Mesenchymal stem cell (in vitro differentiated cells and primary cell): Measurements from ENCODE around the gene VPS26A.
"Not testable (repeated sequence)": the region's sequence is repeated elsewhere in the genome, so short reads cannot be mapped to it uniquely, and the experiment has no call there.

ENCODE experiments used
- DNase-seq: peaks from one replicate; pipeline ENCODE4 v3.0.0-alpha.2; 2013
- H2AFZ ChIP-seq: one replicate; pipeline ENCODE4 v1.6.1; 2013; ENCODE audit warnings: low read depth, mild to moderate bottlenecking, control low read depth, inconsistent platforms, low read length, moderate library complexity
- H2AK5ac ChIP-seq: 2 replicates; pipeline ENCODE4 v1.6.1; 2013; ENCODE audit warnings: low read length, moderate library complexity, mild to moderate bottlenecking, inconsistent platforms; ENCODE audit not compliant: severe bottlenecking
- H2BK120ac ChIP-seq: one replicate; pipeline ENCODE4 v1.6.1; 2013; ENCODE audit warnings: low read depth, mild to moderate bottlenecking, inconsistent platforms, low read length, moderate library complexity
- H2BK12ac ChIP-seq, 2 experiments: one replicate each; pipeline ENCODE4 v1.6.1; 2013; ENCODE audit warnings: inconsistent platforms in 2 of 2, low read length in 2 of 2, mild to moderate bottlenecking in 2 of 2, moderate library complexity in 2 of 2, control low read depth in 1 of 2
- H2BK15ac ChIP-seq: one replicate; pipeline ENCODE4 v1.6.1; 2013; ENCODE audit warnings: mild to moderate bottlenecking, low read depth, inconsistent platforms; ENCODE audit not compliant: poor library complexity, severe bottlenecking
- H2BK5ac ChIP-seq: 2 replicates; pipeline ENCODE4 v1.6.1; 2013; ENCODE audit warnings: low read depth, mild to moderate bottlenecking, low read length, control low read depth, inconsistent platforms; ENCODE audit not compliant: poor library complexity, severe bottlenecking
- H3K14ac ChIP-seq, 2 experiments: one replicate each; pipeline ENCODE4 v1.6.1; 2013; ENCODE audit warnings: inconsistent platforms in 2 of 2, low read length in 2 of 2, control low read depth in 1 of 2, mild to moderate bottlenecking in 1 of 2, moderate library complexity in 1 of 2
- H3K18ac ChIP-seq, 2 experiments: one replicate each; pipeline ENCODE4 v1.6.1; 2013; ENCODE audit warnings: inconsistent platforms in 2 of 2, low read length in 2 of 2, control low read depth in 1 of 2, low read depth in 1 of 2, mild to moderate bottlenecking in 1 of 2
- H3K23ac ChIP-seq, 2 experiments: one replicate each; pipeline ENCODE4 v1.6.1; 2013; ENCODE audit warnings: inconsistent platforms in 2 of 2, low read length in 2 of 2, mild to moderate bottlenecking in 2 of 2, moderate library complexity in 2 of 2, control low read depth in 1 of 2
- H3K27ac ChIP-seq: 2 replicates; pipeline ENCODE4 v1.5.1; 2013; ENCODE audit warnings: mild to moderate bottlenecking, moderate library complexity, low read length, control low read depth, inconsistent platforms; ENCODE audit not compliant: poor library complexity, severe bottlenecking
- H3K27me3 ChIP-seq, 2 experiments: 2 replicates each; pipeline versions ENCODE4 v1.6.1 to v1.7.0; 2013; ENCODE audit warnings: low read length in 2 of 2, mild to moderate bottlenecking in 2 of 2, moderate library complexity in 2 of 2, control low read depth in 1 of 2, inconsistent platforms in 1 of 2; ENCODE audit not compliant: control insufficient read depth in 1 of 2, insufficient read depth in 1 of 2
- H3K36me3 ChIP-seq, 2 experiments: 2 replicates each; pipeline versions ENCODE4 v1.6.1 to v1.7.0; 2013; ENCODE audit warnings: low read length in 2 of 2, control low read depth in 1 of 2, inconsistent platforms in 1 of 2, low read depth in 1 of 2, mild to moderate bottlenecking in 1 of 2; ENCODE audit not compliant: insufficient read depth in 2 of 2, control insufficient read depth in 1 of 2
- H3K4ac ChIP-seq, 2 experiments: one replicate each; pipeline ENCODE4 v1.6.1; 2013; ENCODE audit warnings: inconsistent platforms in 2 of 2, low read length in 2 of 2, mild to moderate bottlenecking in 2 of 2, moderate library complexity in 2 of 2, control low read depth in 1 of 2, low read depth in 1 of 2
- H3K4me1 ChIP-seq: 2 replicates; pipeline ENCODE4 v1.6.1; 2013; ENCODE audit warnings: low read depth, low read length, control low read depth; ENCODE audit not compliant: control insufficient read depth, insufficient read depth
- H3K4me2 ChIP-seq: 2 replicates; pipeline ENCODE4 v1.6.1; 2013; ENCODE audit warnings: low read length, mild to moderate bottlenecking, inconsistent platforms; ENCODE audit not compliant: poor library complexity, severe bottlenecking
- H3K4me3 ChIP-seq, 2 experiments: 2 replicates each; pipeline versions ENCODE4 v1.5.1 to v1.7.0; 2013; ENCODE audit warnings: low read length in 2 of 2, mild to moderate bottlenecking in 2 of 2, control low read depth in 1 of 2, low read depth in 1 of 2; ENCODE audit not compliant: insufficient read depth in 1 of 2
- H3K79me1 ChIP-seq: replicated peaks from 2 replicates; pipeline ENCODE4 v1.6.1; 2013; ENCODE audit warnings: mild to moderate bottlenecking, control low read depth, low read length, inconsistent platforms; ENCODE audit not compliant: poor library complexity, severe bottlenecking
- H3K9ac ChIP-seq: 2 replicates; pipeline ENCODE4 v1.7.0; 2013; ENCODE audit warnings: mild to moderate bottlenecking, low read length, moderate library complexity
- H3K9me3 ChIP-seq: 2 replicates; pipeline ENCODE4 v1.7.0; 2013; ENCODE audit warnings: mild to moderate bottlenecking, low read length; ENCODE audit not compliant: control insufficient read depth
- H4K8ac ChIP-seq: one replicate; pipeline ENCODE4 v1.6.1; 2013; ENCODE audit warnings: inconsistent platforms, mild to moderate bottlenecking, low read length, moderate library complexity
- H4K91ac ChIP-seq: one replicate; pipeline ENCODE4 v1.6.1; 2013; ENCODE audit warnings: mild to moderate bottlenecking, low read length, inconsistent platforms
- WGBS: methylation state at CpG from one replicate; pipeline ENCODE4 v1.1.7; 2013; ENCODE audit warnings: mixed read lengths; 5-methylcytosine and 5-hydroxymethylcytosine counted together

VPS26A gene

DNA sequence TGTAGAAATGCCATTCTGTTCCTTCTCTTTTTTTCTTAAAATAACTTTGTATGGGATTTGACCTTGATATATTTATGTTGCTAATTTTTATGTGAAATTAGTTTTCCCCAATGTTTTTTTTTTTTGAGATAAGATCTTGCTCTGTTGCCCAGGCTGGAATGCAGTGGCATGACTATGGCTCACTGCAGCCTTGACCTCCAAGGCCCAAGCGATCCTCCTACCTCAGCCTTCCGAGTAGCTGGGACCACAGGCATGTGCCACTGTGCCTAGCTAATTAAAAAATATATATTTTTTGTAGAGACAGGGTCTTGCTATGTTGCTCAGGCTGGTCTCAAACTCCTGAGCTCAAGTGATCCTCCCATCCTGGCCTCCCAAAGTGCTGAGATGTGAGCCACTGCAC is 16.0 kb downstream of the VPS26A start:
- H2BK12ac ChIP-seq: no peak overlapping the region
- H3K4me1 ChIP-seq: no peaks in the 10 kb centered on the region
- no peak overlapping the region for H2AFZ ChIP-seq
- H2BK5ac ChIP-seq: no peak overlapping the region
- no peaks in the 10 kb centered on the region for H3K9me3 ChIP-seq
- H3K18ac ChIP-seq: no peak overlapping the region
- no peak overlapping the region for H4K8ac ChIP-seq
- H3K14ac ChIP-seq: no peak overlapping the region
- no peak overlapping the region for H3K9ac ChIP-seq
- peaks cover 6 to 51% of the 10 kb centered on the region in 2 experiments for H3K36me3 ChIP-seq
- no peak overlapping the region for H4K91ac ChIP-seq
- no peaks in the 10 kb centered on the region for H3K27me3 ChIP-seq
- no peak overlapping the region for H3K27ac ChIP-seq
- 100% methylated on average over 2 of the region's 2 CpGs for WGBS
- H2BK120ac ChIP-seq: no peak overlapping the region
- DNase-seq: no peak
- no peak overlapping the region for H3K23ac ChIP-seq
- H3K4me2 ChIP-seq: no peak overlapping the region
- no peak overlapping the region for H3K4me3 ChIP-seq
- H3K79me1 ChIP-seq: peaks cover 11% of the 10 kb centered on the region
- no peak overlapping the region for H3K4ac ChIP-seq
- H2AK5ac ChIP-seq: no peak overlapping the region
- H2BK15ac ChIP-seq: no peak overlapping the region

DNA sequence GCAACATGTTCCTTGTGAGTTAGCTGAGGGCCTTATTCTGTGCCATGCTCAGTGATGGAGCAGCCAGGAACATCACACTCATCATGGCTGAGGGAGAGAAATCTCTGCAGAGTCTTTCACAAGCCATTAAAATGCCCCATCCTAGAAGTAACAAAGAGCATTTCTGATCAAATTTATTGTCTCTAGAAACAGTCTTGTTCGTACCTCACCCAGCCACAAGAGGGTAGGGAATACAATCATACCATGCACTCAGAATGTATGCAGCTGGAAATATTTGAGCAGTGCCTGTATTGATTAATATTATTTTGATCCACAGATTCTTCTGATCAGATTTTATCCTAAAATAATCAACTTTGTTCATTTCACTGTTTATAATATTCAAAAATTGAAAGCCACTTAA is 17.3 kb downstream of the VPS26A start:
- H3K4me1 ChIP-seq: no peaks in the 10 kb centered on the region
- no peak overlapping the region for H2BK15ac ChIP-seq
- H3K36me3 ChIP-seq: peaks cover 6 to 47% of the 10 kb centered on the region in 2 experiments
- no peaks in the 10 kb centered on the region for H3K9me3 ChIP-seq
- H4K91ac ChIP-seq: no peak overlapping the region
- no peak for DNase-seq
- H3K23ac ChIP-seq: no peak overlapping the region
- no peak overlapping the region for H2BK120ac ChIP-seq
- WGBS: no CpG with 5 or more reads among the region's 1 CpG
- no peak overlapping the region for H3K4me2 ChIP-seq
- no peak overlapping the region for H3K14ac ChIP-seq
- H2BK12ac ChIP-seq: no peak overlapping the region
- no peak overlapping the region for H3K4me3 ChIP-seq
- no peak overlapping the region for H2BK5ac ChIP-seq
- H3K4ac ChIP-seq: no peak overlapping the region
- H3K9ac ChIP-seq: no peak overlapping the region
- H3K79me1 ChIP-seq: peaks cover 13% of the 10 kb centered on the region
- no peak overlapping the region for H4K8ac ChIP-seq
- H2AFZ ChIP-seq: no peak overlapping the region
- H3K27ac ChIP-seq: no peak overlapping the region
- no peaks in the 10 kb centered on the region for H3K27me3 ChIP-seq
- H3K18ac ChIP-seq: no peak overlapping the region
- no peak overlapping the region for H2AK5ac ChIP-seq

DNA sequence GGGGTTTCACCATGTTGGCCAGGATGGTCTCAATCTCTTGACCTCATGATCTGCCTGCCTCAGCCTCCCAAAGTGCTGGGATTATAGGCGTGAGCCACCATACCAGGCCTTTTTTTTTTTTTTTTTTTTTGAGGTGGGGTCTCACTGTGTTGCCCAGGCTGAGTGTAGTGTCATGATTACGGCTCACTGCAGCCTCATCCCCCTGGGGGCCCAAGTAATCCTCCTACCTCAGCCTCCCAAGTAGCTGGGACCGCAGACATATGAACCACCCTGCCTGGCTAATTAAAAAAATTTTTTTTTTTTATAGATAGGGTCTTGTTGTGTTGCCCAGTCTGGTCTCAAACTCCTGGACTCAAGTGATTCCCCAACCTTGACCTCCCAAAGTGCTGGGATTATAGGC is 18.1 kb downstream of the VPS26A start:
- not testable (repeated sequence) for H3K9me3 ChIP-seq, H3K4me1 ChIP-seq, H4K8ac ChIP-seq, H3K4me3 ChIP-seq, H3K27me3 ChIP-seq, H3K27ac ChIP-seq, H2BK12ac ChIP-seq, H3K23ac ChIP-seq, H2BK5ac ChIP-seq, H2BK15ac ChIP-seq, DNase-seq, H3K18ac ChIP-seq, H3K4me2 ChIP-seq, H3K4ac ChIP-seq, H2AK5ac ChIP-seq, H2AFZ ChIP-seq, H2BK120ac ChIP-seq, H3K9ac ChIP-seq, H4K91ac ChIP-seq, H3K14ac ChIP-seq
- H3K36me3 ChIP-seq: peaks cover 6 to 44% of the 10 kb centered on the region in 2 experiments
- WGBS: no CpG with 5 or more reads among the region's 3 CpGs
- peaks cover 13% of the 10 kb centered on the region for H3K79me1 ChIP-seq

DNA sequence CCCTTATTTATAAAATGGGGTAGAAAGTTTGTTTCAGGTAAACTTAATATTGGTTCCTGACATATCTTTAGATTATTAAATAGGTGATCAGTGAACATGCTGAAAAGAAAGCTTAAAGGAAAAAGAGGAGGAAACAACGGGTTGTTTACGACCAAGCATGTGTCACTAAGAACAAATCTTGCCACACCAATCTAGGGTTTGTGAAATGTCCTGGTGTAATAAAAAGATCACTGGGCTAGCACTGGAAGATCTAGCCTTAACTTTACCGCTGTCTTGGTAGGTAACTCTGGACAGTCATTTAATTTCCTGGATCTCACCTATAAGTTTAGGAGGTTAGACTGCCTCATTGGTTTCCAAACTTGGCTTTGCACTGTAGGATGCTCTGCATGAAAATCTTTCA is 19.0 kb downstream of the VPS26A start:
- DNase-seq: peak; percentile 21
- Histone ChIP-seq H3K4me3 (no peak overlapping the region), H3K27me3 (no peaks in the 10 kb centered on the region), H2AFZ (no peak overlapping the region), H3K18ac (no peak overlapping the region), H3K9ac (no peak overlapping the region), H3K79me1 (peaks cover 10% of the 10 kb centered on the region), H2BK12ac (no peak overlapping the region), H3K9me3 (no peaks in the 10 kb centered on the region), H3K23ac (no peak overlapping the region), H4K8ac (no peak overlapping the region), H2BK5ac (no peak overlapping the region), H3K14ac (no peak overlapping the region), H3K4me2 (no peak overlapping the region), H2BK15ac (no peak overlapping the region), H3K4ac (no peak overlapping the region), H2BK120ac (no peak overlapping the region), H2AK5ac (no peak overlapping the region), H3K36me3 (peaks cover 6 to 37% of the 10 kb centered on the region in 2 experiments), H3K4me1 (no peaks in the 10 kb centered on the region), H3K27ac (no peak overlapping the region), H4K91ac (no peak overlapping the region)
- WGBS: 70% methylated on average over 3 of the region's 3 CpGs
